SK-N-SH (cell line): ENCODE results near the gene CDIPT. TPM values are rescaled to one million over a fixed set of nuclear protein-coding genes. Genes with fewer than 3 reads are reported as not detected.

ENCODE experiments used
- CTCF ChIA-PET: fragments of 300-600, 350-600 bp; formaldehyde crosslinking; extraction: SDS; loops from one replicate; lab custom pipeline; 2021; lab: Yijun Ruan, JAX
- POLR2A ChIA-PET: fragments of 350-600 bp; sonication (Branson Sonifier 250); formaldehyde crosslinking; extraction: SDS; loops from one replicate; lab custom pipeline; 2020; ENCODE audit warnings: antibody characterized with exemption, inconsistent platforms; lab: Yijun Ruan, JAX
- DNase-seq: peaks from one replicate; pipeline ENCODE4 v3.0.0; 2012
- H2AFZ ChIP-seq: fragments of 200-600 bp; sonication (generic); 2 replicates; pipeline ENCODE4 v1.8.1; 2016; ENCODE audit warnings: antibody characterized with exemption, mild to moderate bottlenecking, low read depth
- H3F3A ChIP-seq: fragments of 200-600 bp; sonication (generic); replicated peaks from 2 replicates; pipeline ENCODE3; 2016; ENCODE audit warnings: antibody characterized with exemption, mild to moderate bottlenecking; ENCODE audit not compliant: insufficient read depth
- H3K27ac ChIP-seq, 2 experiments: fragments of 200-500 bp in 1 of 2; fragments of 200-600 bp in 1 of 2; sonication (Bioruptor generic) in 1 of 2; sonication (generic), shearing (Covaris generic) in 1 of 2; 2 replicates each; pipeline versions ENCODE4 v1.5.1 to v1.6.1; 2014 to 2016; ENCODE audit warnings: low read depth in 2 of 2, inconsistent platforms in 1 of 2, low read length in 1 of 2, mild to moderate bottlenecking in 1 of 2, mixed read lengths in 1 of 2
- H3K27me3 ChIP-seq: fragments of 200-600 bp; sonication (generic), shearing (Covaris generic); 2 replicates; pipeline ENCODE4 v1.6.1; 2016; ENCODE audit warnings: mixed run types; ENCODE audit not compliant: insufficient read depth
- H3K36me3 ChIP-seq, 2 experiments: fragments of 200-500 bp in 1 of 2; fragments of 200-600 bp in 1 of 2; sonication (Bioruptor generic) in 1 of 2; sonication (generic) in 1 of 2; replicated peaks in 1 of 2; 2 replicates each; pipeline versions ENCODE3 to v1.5.1; 2014 to 2016; ENCODE audit warnings: low read length in 1 of 2, mild to moderate bottlenecking in 1 of 2; ENCODE audit not compliant: insufficient read depth in 2 of 2, control insufficient read depth in 1 of 2
- H3K4me1 ChIP-seq, 2 experiments: fragments of 200-500 bp in 1 of 2; fragments of 200-600 bp in 1 of 2; sonication (Bioruptor generic) in 1 of 2; sonication (generic), shearing (Covaris generic) in 1 of 2; 2 replicates each; pipeline versions ENCODE4 v1.5.1 to v1.6.1; 2014 to 2016; ENCODE audit warnings: low read depth in 1 of 2, low read length in 1 of 2, mixed run types in 1 of 2; ENCODE audit not compliant: insufficient read depth in 2 of 2, control insufficient read depth in 1 of 2
- H3K4me2 ChIP-seq: fragments of 200-600 bp; sonication (generic), shearing (Covaris generic); 2 replicates; pipeline ENCODE4 v1.6.1; 2017; ENCODE audit warnings: mixed run types
- H3K4me3 ChIP-seq, 2 experiments: fragments of 200-500 bp in 1 of 2; fragments of 200-600 bp in 1 of 2; sonication (Bioruptor generic) in 1 of 2; sonication (generic), shearing (Covaris generic) in 1 of 2; 2 replicates each; pipeline versions ENCODE4 v1.5.1 to v1.8.1; 2014 to 2016; ENCODE audit warnings: low read depth in 2 of 2, inconsistent platforms in 1 of 2, low read length in 1 of 2, mild to moderate bottlenecking in 1 of 2, mixed read lengths in 1 of 2, moderate library complexity in 1 of 2
- H3K79me2 ChIP-seq: fragments of 200-600 bp; sonication (generic); 2 replicates; pipeline ENCODE4 v1.8.1; 2017; ENCODE audit warnings: mild to moderate bottlenecking; ENCODE audit not compliant: insufficient read depth
- H3K9ac ChIP-seq: fragments of 200-600 bp; sonication (generic); 2 replicates; pipeline ENCODE4 v1.6.1; 2017; ENCODE audit warnings: mixed run types
- H3K9me2 ChIP-seq: fragments of 200-600 bp; sonication (generic); 2 replicates; pipeline ENCODE4 v1.6.1; 2017; ENCODE audit warnings: mixed run types
- H3K9me3 ChIP-seq: fragments of 200-600 bp; sonication (generic); 2 replicates; pipeline ENCODE4 v1.6.1; 2017; ENCODE audit warnings: mixed run types, mild to moderate bottlenecking, moderate library complexity
- H4K20me1 ChIP-seq: fragments of 200-600 bp; sonication (generic); 2 replicates; pipeline ENCODE4 v1.6.1; 2017; ENCODE audit warnings: mild to moderate bottlenecking, mixed run types; ENCODE audit not compliant: insufficient read depth
- ELF1 ChIP-seq: IDR thresholded peaks from 2 replicates; pipeline ENCODE4 v1.4.0; 2012
- EZH2phosphoT487 ChIP-seq: fragments of 200-600 bp; sonication (generic); IDR thresholded peaks from 2 replicates; pipeline ENCODE4 v1.6.1; 2017; ENCODE audit warnings: low read depth, mixed run types, mild to moderate bottlenecking, antibody characterized with exemption, moderate library complexity, borderline replicate concordance
- FOXJ3 ChIP-seq: sonication (generic); formaldehyde crosslinking; IDR thresholded peaks from 2 replicates; pipeline ENCODE4 v1.5.1; 2020; ENCODE audit warnings: mild to moderate bottlenecking, missing genetic modification reagents
- GABPA ChIP-seq: IDR thresholded peaks from 2 replicates; pipeline ENCODE4 v1.4.0; 2012; ENCODE audit warnings: low read depth, mild to moderate bottlenecking
- JUND ChIP-seq: IDR thresholded peaks from 2 replicates; pipeline ENCODE4 v1.4.0; 2012
- POLR2AphosphoS5 ChIP-seq: IDR thresholded peaks from 2 replicates; pipeline ENCODE4 v1.6.1; 2012; ENCODE audit warnings: low read depth, low read length
- RCOR1 ChIP-seq: fragments of 150-350 bp; IDR thresholded peaks from 2 replicates; pipeline ENCODE4 v1.6.1; 2017; ENCODE audit warnings: antibody characterized with exemption, low read length
- REST ChIP-seq: IDR thresholded peaks from 2 replicates; pipeline ENCODE4 v1.6.1; 2012; ENCODE audit warnings: mild to moderate bottlenecking, low read depth, low read length, moderate library complexity
- TAF1 ChIP-seq: IDR thresholded peaks from 2 replicates; pipeline ENCODE4 v1.6.1; 2012; ENCODE audit warnings: low read depth, mild to moderate bottlenecking, low read length, moderate library complexity, borderline replicate concordance
- TCF12 ChIP-seq: IDR thresholded peaks from 2 replicates; pipeline ENCODE4 v1.4.0; 2012
- USF2 ChIP-seq: fragments of 150-350 bp; IDR thresholded peaks from 2 replicates; pipeline ENCODE4 v1.6.1; 2017; ENCODE audit warnings: antibody characterized with exemption, low read length, low read depth, borderline replicate concordance
- WGBS: methylation state at CpG from one replicate; pipeline ENCODE4 v1.1.6; 2017; ENCODE audit warnings: low lambda C conversion rate; 5-methylcytosine and 5-hydroxymethylcytosine counted together
- polyA plus RNA-seq, 3 experiments: library from polyadenylated mRNA; depleted of rRNA; stranded (reverse); fragments of >200 nt; gene quantifications; 2 replicates each; pipeline ENCODE4 v1.2.3, GENCODE V29; 2012

Gene CDIPT
- polyA plus RNA-seq, 1 of the 3 experiments (the other 2 are of a cell fraction) = 90.7 TPM

GRCh38 chr16:29840240-29840639 lies 22.8 kb downstream of the CDIPT start:
- ChIA-PET POLR2A (no interaction called here), CTCF (interaction anchor here (0.6 to 3.1 kb wide), 2 partner anchors 8 to 104 kb away, joined by 4 to 23 read pairs; no protein-coding TSS in a partner anchor)
- Histone ChIP-seq H3K9ac (no peak overlapping the region), H3K27ac (no peak overlapping the region), H3F3A (peaks cover 8% of the 10 kb centered on the region), H3K4me3 (no peak overlapping the region), H3K9me3 (no peaks in the 10 kb centered on the region), H3K27me3 (no peaks in the 10 kb centered on the region), H3K4me2 (no peak overlapping the region), H3K4me1 (no peaks in the 10 kb centered on the region), H2AFZ (no peak overlapping the region), H3K79me2 (no peaks in the 10 kb centered on the region; the same call in 1 of the 2 replicates), H4K20me1 (no peaks in the 10 kb centered on the region), H3K36me3 (peaks cover 34 to 36% of the 10 kb centered on the region in 2 experiments), H3K9me2 (no peaks in the 10 kb centered on the region)
- DNase-seq = no peak
- TF ChIP-seq TCF12 (no peak), POLR2AphosphoS5 (no peak), USF2 (no peak), RCOR1 (no peak), REST (no peak), TAF1 (no peak), FOXJ3 (no peak), ELF1 (no peak), JUND (no peak)
- WGBS = 94% methylated on average over 7 of the region's 10 CpGs

GRCh38 chr16:29839822-29840221 lies 23.2 kb downstream of the CDIPT start:
- Histone ChIP-seq H3K79me2 (no peaks in the 10 kb centered on the region; the same call in 1 of the 2 replicates), H3K27ac (no peak overlapping the region), H3K9me2 (no peaks in the 10 kb centered on the region), H3K36me3 (peaks cover 34 to 40% of the 10 kb centered on the region in 2 experiments), H3F3A (peaks cover 8% of the 10 kb centered on the region), H3K9me3 (no peaks in the 10 kb centered on the region), H3K4me2 (no peak overlapping the region), H4K20me1 (no peaks in the 10 kb centered on the region), H2AFZ (no peak overlapping the region), H3K9ac (no peak overlapping the region), H3K4me1 (no peaks in the 10 kb centered on the region), H3K4me3 (no peak overlapping the region), H3K27me3 (no peaks in the 10 kb centered on the region)
- 88% methylated on average over 2 of the region's 6 CpGs for WGBS
- TF ChIP-seq EZH2phosphoT487 (no peak), GABPA (no peak), FOXJ3 (no peak)
- POLR2A ChIA-PET = interaction anchor here (0.6 kb wide), 1 partner anchor 39 kb away, joined by 3 read pairs; no protein-coding TSS in a partner anchor
- DNase-seq = no peak
- CTCF ChIA-PET = interaction anchor here (0.6 to 3.1 kb wide), 3 partner anchors 9 to 104 kb away, joined by 3 to 23 read pairs (median 4); no protein-coding TSS in a partner anchor
